Cardiac muscle cell (in vitro differentiated cells and primary cell): ENCODE measurements around the gene ATP6V0D1. TPM values are rescaled to one million over a fixed set of nuclear protein-coding genes. Genes with fewer than 3 reads are reported as not detected.

ENCODE experiments used
- DNase-seq, 2 donors: peaks; one replicate each; pipeline versions ENCODE4 v3.0.0 to v3.0.0-alpha.2; 2010 to 2017; ENCODE audit warnings: low read depth in 1 of 2, low spot score in 1 of 2
- H3K27ac ChIP-seq: fragments of 200-600 bp; sonication (generic); 2 replicates; pipeline ENCODE4 v1.5.1; 2016
- H3K27me3 ChIP-seq: fragments of 200-600 bp; sonication (generic); 2 replicates; pipeline ENCODE4 v1.6.0; 2016; ENCODE audit warnings: control low read depth
- H3K36me3 ChIP-seq: fragments of 200-600 bp; sonication (generic); 2 replicates; pipeline ENCODE4 v1.5.1; 2016; ENCODE audit warnings: control low read depth
- H3K4me1 ChIP-seq: fragments of 200-600 bp; sonication (generic); 2 replicates; pipeline ENCODE4 v1.8.1; 2017; ENCODE audit warnings: low read depth, mild to moderate bottlenecking, mixed run types
- H3K4me3 ChIP-seq: fragments of 200-600 bp; sonication (generic); 2 replicates; pipeline ENCODE4 v1.5.1; 2016; ENCODE audit warnings: mild to moderate bottlenecking
- H3K9me3 ChIP-seq: fragments of 200-600 bp; sonication (generic); 2 replicates; pipeline ENCODE4 v1.5.1; 2017; ENCODE audit warnings: low read depth, mild to moderate bottlenecking, control low read depth
- CTCF ChIP-seq: IDR thresholded peaks from 2 replicates; pipeline ENCODE4 v1.5.1; 2012; ENCODE audit warnings: low read depth, mild to moderate bottlenecking, low read length
- polyA plus RNA-seq: library from polyadenylated mRNA; unstranded; fragments of >200 nt; fragmentation: Nextera tagmentation; extraction: Ambion mirVana; gene quantifications from 2 replicates; pipeline ENCODE4 v1.2.1, GENCODE V29; 2016
- total RNA-seq: library from RNA; depleted of rRNA; stranded (reverse); fragments of >200 nt; gene quantifications from 2 replicates; pipeline ENCODE4 v1.2.3, GENCODE V29; 2016

ATP6V0D1 gene
- total and polyA plus RNA-seq, 2 experiments from 2014 or later = 74.5 to 203 TPM

GRCh38 chr16:67509016-67509415 lies 28.1 kb upstream of the ATP6V0D1 start:
- no peak for DNase-seq
- peaks cover 3% of the 10 kb centered on the region for H3K4me1 ChIP-seq
- H3K4me3 ChIP-seq = no peak overlapping the region
- peaks cover 51% of the 10 kb centered on the region for H3K27me3 ChIP-seq
- H3K9me3 ChIP-seq = no peaks in the 10 kb centered on the region
- no peak for TF ChIP-seq CTCF
- no peak overlapping the region for H3K27ac ChIP-seq
- H3K36me3 ChIP-seq = no peaks in the 10 kb centered on the region

GRCh38 chr16:67506468-67506867 lies 25.5 kb upstream of the ATP6V0D1 start:
- Histone ChIP-seq H3K4me1 (peaks cover 3% of the 10 kb centered on the region), H3K27me3 (peaks cover 62% of the 10 kb centered on the region), H3K36me3 (no peaks in the 10 kb centered on the region), H3K4me3 (no peak overlapping the region), H3K9me3 (no peaks in the 10 kb centered on the region), H3K27ac (no peak overlapping the region)
- DNase-seq = no peak
- no peak for TF ChIP-seq CTCF

- Histone ChIP-seq H3K9me3 (no peaks in the 10 kb centered on the region), H3K36me3 (no peaks in the 10 kb centered on the region), H3K27me3 (peaks cover 70% of the 10 kb centered on the region), H3K27ac (no peak overlapping the region), H3K4me3 (no peak overlapping the region), H3K4me1 (peaks cover 3% of the 10 kb centered on the region)
- TF ChIP-seq CTCF = no peak
- no peak for DNase-seq
Observed at GRCh38 chr16:67504031-67505021, 23.4 kb upstream of the ATP6V0D1 start.

- DNase-seq = no peak
- no peaks in the 10 kb centered on the region for H3K36me3 ChIP-seq
- H3K9me3 ChIP-seq = no peaks in the 10 kb centered on the region
- H3K4me1 ChIP-seq = no peaks in the 10 kb centered on the region
- H3K27ac ChIP-seq = no peak overlapping the region
- H3K27me3 ChIP-seq = peaks cover 54% of the 10 kb centered on the region
- TF ChIP-seq CTCF = no peak
- H3K4me3 ChIP-seq = no peak overlapping the region
Observed at GRCh38 chr16:67499106-67499505, 18.1 kb upstream of the ATP6V0D1 start.

- Histone ChIP-seq H3K4me1 (peaks cover 21% of the 10 kb centered on the region), H3K27me3 (peaks cover 4% of the 10 kb centered on the region), H3K27ac (peak overlapping the region; percentile 95), H3K36me3 (no peaks in the 10 kb centered on the region), H3K9me3 (no peaks in the 10 kb centered on the region), H3K4me3 (no peak overlapping the region)
- TF ChIP-seq CTCF = no peak
- peak in 1 of 2 donors; percentile 55 for DNase-seq
Observed at GRCh38 chr16:67490335-67491096, 9.6 kb upstream of the ATP6V0D1 start.
